Upper lobe of left lung (tissue), 4 donors: ENCODE data around the gene MFAP4.

Source experiments
- POLR2A ChIP-seq, 4 donors: fragments of 450-650 bp; IDR thresholded peaks; one replicate each; pipeline ENCODE4 v1.5.1; 2016 to 2017; ENCODE audit warnings: antibody characterized with exemption in 4 of 4, mild to moderate bottlenecking in 2 of 4
- POLR2AphosphoS5 ChIP-seq, 2 donors: sonication (generic); formaldehyde crosslinking; IDR thresholded peaks; one replicate each; pipeline ENCODE4 v1.5.1; 2017; ENCODE audit warnings: antibody characterized with exemption in 2 of 2
- TF ChIP-seq, protein P1 (sequence below), 6 experiments: fragments of 450-650 bp in 4 of 6; fragments of 200-600 bp in 2 of 6; sonication (generic) in 2 of 6; IDR thresholded peaks; one replicate each; pipeline ENCODE4 v1.5.1; 2016 to 2019; ENCODE audit warnings: antibody characterized with exemption in 6 of 6

- TF ChIP-seq, protein P1, sequence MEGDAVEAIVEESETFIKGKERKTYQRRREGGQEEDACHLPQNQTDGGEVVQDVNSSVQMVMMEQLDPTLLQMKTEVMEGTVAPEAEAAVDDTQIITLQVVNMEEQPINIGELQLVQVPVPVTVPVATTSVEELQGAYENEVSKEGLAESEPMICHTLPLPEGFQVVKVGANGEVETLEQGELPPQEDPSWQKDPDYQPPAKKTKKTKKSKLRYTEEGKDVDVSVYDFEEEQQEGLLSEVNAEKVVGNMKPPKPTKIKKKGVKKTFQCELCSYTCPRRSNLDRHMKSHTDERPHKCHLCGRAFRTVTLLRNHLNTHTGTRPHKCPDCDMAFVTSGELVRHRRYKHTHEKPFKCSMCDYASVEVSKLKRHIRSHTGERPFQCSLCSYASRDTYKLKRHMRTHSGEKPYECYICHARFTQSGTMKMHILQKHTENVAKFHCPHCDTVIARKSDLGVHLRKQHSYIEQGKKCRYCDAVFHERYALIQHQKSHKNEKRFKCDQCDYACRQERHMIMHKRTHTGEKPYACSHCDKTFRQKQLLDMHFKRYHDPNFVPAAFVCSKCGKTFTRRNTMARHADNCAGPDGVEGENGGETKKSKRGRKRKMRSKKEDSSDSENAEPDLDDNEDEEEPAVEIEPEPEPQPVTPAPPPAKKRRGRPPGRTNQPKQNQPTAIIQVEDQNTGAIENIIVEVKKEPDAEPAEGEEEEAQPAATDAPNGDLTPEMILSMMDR (IDR thresholded peaks at IDR 0.05) = no peak
- TF ChIP-seq POLR2AphosphoS5 (IDR thresholded peaks at IDR 0.05) = no peak
- TF ChIP-seq POLR2A (IDR thresholded peaks at IDR 0.05) = no peak
Measured at GRCh38 chr17:19409066-19409465, 22.1 kb upstream of the MFAP4 start.
